Measurements from ENCODE around the gene CCDC81. TPM values are rescaled to one million over a fixed set of nuclear protein-coding genes. Genes with fewer than 3 reads are reported as not detected.
A peak's percentile ranks its signal among the peaks of the same experiment; 100 is the strongest.

CCDC81 gene
- total RNA-seq, 1 experiment from 2014 or later, result 0.11 TPM

DNA sequence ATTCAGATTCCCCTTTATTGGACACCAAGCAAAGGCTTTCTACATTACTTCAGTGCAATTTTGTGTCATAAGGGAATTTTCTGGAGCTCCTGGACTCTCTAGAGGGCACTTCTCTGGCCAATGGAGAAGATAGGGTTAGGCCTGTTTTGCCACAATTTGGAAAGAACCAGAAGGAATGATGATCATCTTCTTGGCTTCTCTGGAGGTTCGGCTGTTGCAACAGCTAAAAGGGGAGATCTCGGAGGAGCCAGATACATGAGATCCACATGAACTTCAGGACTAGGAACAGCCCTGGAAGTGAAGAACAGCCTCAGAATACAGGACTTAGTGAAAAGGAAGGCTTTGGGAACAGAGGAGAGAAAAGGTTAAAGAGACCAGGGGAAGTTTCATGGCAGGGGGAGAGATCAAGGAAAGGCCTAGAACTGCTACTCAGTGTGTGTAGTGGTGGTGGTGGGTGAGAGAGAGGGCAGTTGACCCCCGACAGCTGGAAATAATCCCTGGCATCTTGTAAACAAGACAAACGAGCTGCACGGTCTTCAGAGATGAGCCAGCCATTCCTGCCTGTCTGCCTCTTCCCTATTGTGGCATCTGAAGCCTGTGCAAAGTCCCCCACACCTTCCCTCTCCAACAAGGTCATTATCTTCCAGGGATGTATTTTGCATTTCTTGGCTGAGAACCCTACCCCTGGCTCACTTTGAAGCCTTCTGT is 83.8 kb downstream of the CCDC81 start:
- no peak overlapping the region for H3K4me3 ChIP-seq (ENCODE audit: low read length)
- no TSS peak for BruUV-seq (replicated peaks)
- H3K27me3 ChIP-seq (ENCODE audit: low read length), result no peaks in the 10 kb centered on the region
- no peaks in the 10 kb centered on the region for H4K20me1 ChIP-seq (ENCODE audit: low read length)
- H3K4me2 ChIP-seq (ENCODE audit: low read length), result 0 out of 2 replicates have a peak overlapping the region, but pooled peaks have one; percentile 18
- DNase-seq, result no peak
- ATAC-seq, result no peak
- CTCF ChIA-PET, result no interaction called here
- H3K36me3 ChIP-seq (ENCODE audit: low read depth, low read length), result no peaks in the 10 kb centered on the region
- H2AFZ ChIP-seq (ENCODE audit: low read length), result no peak overlapping the region
- TF ChIP-seq EZH2 (IDR thresholded peaks at IDR 0.05; ENCODE audit: low read length, unreplicated experiment) (no peak), EZH2phosphoT487 (IDR thresholded peaks at IDR 0.05; ENCODE audit: borderline replicate concordance, low read length) (no peak)
- TF ChIP-seq, protein P1, sequence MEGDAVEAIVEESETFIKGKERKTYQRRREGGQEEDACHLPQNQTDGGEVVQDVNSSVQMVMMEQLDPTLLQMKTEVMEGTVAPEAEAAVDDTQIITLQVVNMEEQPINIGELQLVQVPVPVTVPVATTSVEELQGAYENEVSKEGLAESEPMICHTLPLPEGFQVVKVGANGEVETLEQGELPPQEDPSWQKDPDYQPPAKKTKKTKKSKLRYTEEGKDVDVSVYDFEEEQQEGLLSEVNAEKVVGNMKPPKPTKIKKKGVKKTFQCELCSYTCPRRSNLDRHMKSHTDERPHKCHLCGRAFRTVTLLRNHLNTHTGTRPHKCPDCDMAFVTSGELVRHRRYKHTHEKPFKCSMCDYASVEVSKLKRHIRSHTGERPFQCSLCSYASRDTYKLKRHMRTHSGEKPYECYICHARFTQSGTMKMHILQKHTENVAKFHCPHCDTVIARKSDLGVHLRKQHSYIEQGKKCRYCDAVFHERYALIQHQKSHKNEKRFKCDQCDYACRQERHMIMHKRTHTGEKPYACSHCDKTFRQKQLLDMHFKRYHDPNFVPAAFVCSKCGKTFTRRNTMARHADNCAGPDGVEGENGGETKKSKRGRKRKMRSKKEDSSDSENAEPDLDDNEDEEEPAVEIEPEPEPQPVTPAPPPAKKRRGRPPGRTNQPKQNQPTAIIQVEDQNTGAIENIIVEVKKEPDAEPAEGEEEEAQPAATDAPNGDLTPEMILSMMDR (conservative IDR thresholded peaks at IDR 0.05; ENCODE audit: low read depth, low read length), result no peak
- H3K9me2 ChIP-seq (replicated peaks; ENCODE audit: low read length), result no peaks in the 10 kb centered on the region
- intact Hi-C loops (cut with micrococcal nuclease), result no loop called here
- H3K27ac ChIP-seq (ENCODE audit: low read length), result peak overlapping the region; percentile 81
- H3K9ac ChIP-seq (ENCODE audit: low read length), result peak overlapping the region; percentile 57
- POLR2A ChIA-PET (ENCODE audit: unreplicated experiment), result no interaction called here
- no peaks in the 10 kb centered on the region for H3F3A ChIP-seq (ENCODE audit: low read length, unreplicated experiment)
- H3K9me3 ChIP-seq (ENCODE audit: low read length), result no peaks in the 10 kb centered on the region
- H3K79me2 ChIP-seq (ENCODE audit: low read length), result no peaks in the 10 kb centered on the region
- H3K4me1 ChIP-seq (ENCODE audit: insufficient read depth, low read length), result peaks cover 33% of the 10 kb centered on the region

DNA sequence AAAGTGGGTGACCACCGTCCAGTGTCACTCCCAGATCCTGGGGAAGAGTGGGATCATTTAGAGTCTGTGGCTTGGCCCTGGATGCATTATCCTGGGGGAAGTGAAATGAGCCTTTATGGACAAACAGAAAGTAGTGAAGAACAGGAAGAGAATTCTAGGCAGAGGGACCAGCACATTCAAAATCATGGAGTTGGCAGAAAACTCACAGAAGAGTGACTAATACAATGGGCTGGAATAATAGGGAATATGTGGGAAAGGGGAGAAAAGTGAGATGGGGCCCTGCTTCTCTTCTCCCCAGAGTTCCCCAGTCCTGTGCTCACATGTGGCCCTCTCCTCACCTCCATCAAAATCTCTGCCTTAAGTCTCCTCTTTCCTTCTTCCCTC is 84.3 kb downstream of the CCDC81 start:
- 0 out of 2 replicates have a peak overlapping the region, but pooled peaks have one; percentile 20 for H3K4me2 ChIP-seq (ENCODE audit: low read length)
- H4K20me1 ChIP-seq (ENCODE audit: low read length), result no peaks in the 10 kb centered on the region
- ATAC-seq, result peak; percentile 24
- H3K9me2 ChIP-seq (replicated peaks; ENCODE audit: low read length), result no peaks in the 10 kb centered on the region
- H3K9me3 ChIP-seq (ENCODE audit: low read length), result no peaks in the 10 kb centered on the region
- H3K27ac ChIP-seq (ENCODE audit: low read length), result peak overlapping the region; percentile 81
- CTCF ChIA-PET, result no interaction called here
- H3F3A ChIP-seq (ENCODE audit: low read length, unreplicated experiment), result no peaks in the 10 kb centered on the region
- peak; percentile 53 for DNase-seq
- POLR2A ChIA-PET (ENCODE audit: unreplicated experiment), result no interaction called here
- intact Hi-C loops (cut with micrococcal nuclease), result no loop called here
- no peaks in the 10 kb centered on the region for H3K79me2 ChIP-seq (ENCODE audit: low read length)
- TF ChIP-seq EZH2phosphoT487 (IDR thresholded peaks at IDR 0.05; ENCODE audit: borderline replicate concordance, low read length), result no peak
- TF ChIP-seq, protein P1 (conservative IDR thresholded peaks at IDR 0.05; ENCODE audit: low read depth, low read length), result no peak
- TF ChIP-seq EZH2 (IDR thresholded peaks at IDR 0.05; ENCODE audit: low read length, unreplicated experiment), result no peak
- no peaks in the 10 kb centered on the region for H3K27me3 ChIP-seq (ENCODE audit: low read length)
- H3K9ac ChIP-seq (ENCODE audit: low read length), result peak overlapping the region; percentile 57
- BruUV-seq (replicated peaks), result no TSS peak
- H3K4me1 ChIP-seq (ENCODE audit: insufficient read depth, low read length), result peaks cover 36% of the 10 kb centered on the region
- H3K4me3 ChIP-seq (ENCODE audit: low read length), result no peak overlapping the region
- no peaks in the 10 kb centered on the region for H3K36me3 ChIP-seq (ENCODE audit: low read depth, low read length)
- H2AFZ ChIP-seq (ENCODE audit: low read length), result no peak overlapping the region
